Kidney epithelial cell (primary cell): ENCODE data around the gene USP4. TPM values are rescaled to one million over a fixed set of nuclear protein-coding genes. Genes with fewer than 3 reads are reported as not detected.
"Not testable (repeated sequence)": the region's sequence is repeated elsewhere in the genome, so short reads cannot be mapped to it uniquely, and the experiment has no call there.

Experiments used
- DNase-seq: peaks from one replicate; pipeline ENCODE4 v3.0.0-alpha.2; 2010; ENCODE audit warnings: low read depth
- H3K27me3 ChIP-seq: 2 replicates; pipeline ENCODE4 v1.6.0; 2011; ENCODE audit warnings: low read length; ENCODE audit not compliant: control insufficient read depth, insufficient read depth
- H3K36me3 ChIP-seq: 2 replicates; pipeline ENCODE4 v1.5.1; 2011; ENCODE audit warnings: low read length; ENCODE audit not compliant: control insufficient read depth, insufficient read depth
- H3K4me3 ChIP-seq: 2 replicates; pipeline ENCODE4 v1.5.1; 2011; ENCODE audit warnings: low read depth, mild to moderate bottlenecking, control low read depth, low read length
- CTCF ChIP-seq: IDR thresholded peaks from 2 replicates; pipeline ENCODE4 v1.5.1; 2011; ENCODE audit warnings: mild to moderate bottlenecking, moderate library complexity, low read length, control low read depth, inconsistent platforms; ENCODE audit not compliant: insufficient read depth, poor library complexity, severe bottlenecking
- total RNA-seq: library from RNA; depleted of rRNA; stranded (reverse); fragments of >200 nt; gene quantifications from 2 replicates; pipeline ENCODE4 v1.2.3, GENCODE V29; 2015

Gene USP4
- total RNA-seq, 1 donor from 2014 or later = 24.1 TPM

- no peaks in the 10 kb centered on the region for H3K27me3 ChIP-seq
- no peak overlapping the region for H3K4me3 ChIP-seq
- no peak for TF ChIP-seq CTCF
- DNase-seq = no peak
- no peaks in the 10 kb centered on the region for H3K36me3 ChIP-seq
These were observed 3.3 kb upstream of the USP4 start for GRCh38 chr3:49343163-49343562.

GRCh38 chr3:49341996-49342395 lies 2.1 kb upstream of the USP4 start:
- no peaks in the 10 kb centered on the region for H3K27me3 ChIP-seq
- no peak for DNase-seq
- H3K36me3 ChIP-seq = no peaks in the 10 kb centered on the region
- H3K4me3 ChIP-seq = no peak overlapping the region
- no peak for TF ChIP-seq CTCF

- TF ChIP-seq CTCF = no peak
These were observed 292 bp downstream of the USP4 start for GRCh38 chr3:49339581-49339940.

GRCh38 chr3:49333916-49334633 lies 5.8 kb downstream of the USP4 start:
- H3K36me3 ChIP-seq = no peaks in the 10 kb centered on the region
- H3K4me3 ChIP-seq = no peak overlapping the region
- no peak for TF ChIP-seq CTCF
- H3K27me3 ChIP-seq = no peaks in the 10 kb centered on the region
- no peak for DNase-seq

More at GRCh38 chr3:49339581-49339940, 292 bp downstream of the USP4 start:
- Histone ChIP-seq H3K4me3 (peak overlapping the region; percentile 89), H3K36me3 (no peaks in the 10 kb centered on the region), H3K27me3 (no peaks in the 10 kb centered on the region)
- DNase-seq = no peak

- Histone ChIP-seq H3K27me3 (no peaks in the 10 kb centered on the region), H3K36me3 (no peaks in the 10 kb centered on the region), H3K4me3 (no peak overlapping the region)
- TF ChIP-seq CTCF = no peak
- DNase-seq = no peak
These were observed 6.8 kb downstream of the USP4 start for GRCh38 chr3:49333091-49333490.

- H3K27me3 ChIP-seq = no peaks in the 10 kb centered on the region
- no peaks in the 10 kb centered on the region for H3K36me3 ChIP-seq
- TF ChIP-seq CTCF = no peak
- DNase-seq = no peak
- no peak overlapping the region for H3K4me3 ChIP-seq
These were observed 10.7 kb downstream of the USP4 start for GRCh38 chr3:49329186-49329585.

- H3K36me3 ChIP-seq, H3K27me3 ChIP-seq, H3K4me3 ChIP-seq, DNase-seq: not testable (repeated sequence)
These were observed 11.5 kb downstream of the USP4 start for GRCh38 chr3:49328350-49328749.
